ENCODE results near the gene ROBO1. TPM values are rescaled to one million over a fixed set of nuclear protein-coding genes. Genes with fewer than 3 reads are reported as not detected.

The ROBO1 gene
- total and polyA plus RNA-seq, 2 of the 8 experiments (the other 6 are each of a cell fraction or from before 2014, with no cell fraction given): 51.4 to 91.0 TPM

GRCh38 chr3:78634316-78634715 is 1133.5 kb downstream of the ROBO1 start:
- no peak for DNase-seq (ENCODE audit: low read depth in 1 of 2, low spot score in 2 of 2)
- H2AK5ac ChIP-seq (ENCODE audit: low read depth, low read length): no peak overlapping the region
- no peaks in the 10 kb centered on the region for H3K79me2 ChIP-seq (ENCODE audit: control insufficient read depth in 1 of 2, insufficient read depth in 2 of 2, low read length in 2 of 2)
- H3K18ac ChIP-seq (ENCODE audit: extremely low read depth, low read length): no peak overlapping the region
- H4K8ac ChIP-seq (ENCODE audit: extremely low read depth, insufficient read depth, low read length): no peak overlapping the region
- no peaks in the 10 kb centered on the region for H3K79me1 ChIP-seq (ENCODE audit: low read depth, low read length)
- H2AFZ ChIP-seq (ENCODE audit: low read length): no peak overlapping the region
- H3K27me3 ChIP-seq (replicated peaks in 1 of 4; ENCODE audit: control insufficient read depth in 3 of 4, extremely low read depth in 1 of 4, insufficient read depth in 3 of 4, low read length in 3 of 4): no peaks in the 10 kb centered on the region
- H4K5ac ChIP-seq (ENCODE audit: insufficient read length, low read depth, low read length): no peak overlapping the region
- no peak overlapping the region for H3K9ac ChIP-seq (replicated peaks in 1 of 4; ENCODE audit: extremely low read depth in 1 of 4, low read depth in 3 of 4, low read length in 3 of 4)
- H3K36me3 ChIP-seq (ENCODE audit: control insufficient read depth in 2 of 4, insufficient read depth in 4 of 4, low read length in 3 of 4): peaks cover 0 to 19% (median 7%) of the 10 kb centered on the region in 4 experiments; a peak in 4 of 8 replicates
- H3K27ac ChIP-seq (ENCODE audit: low read depth, low read length): no peak overlapping the region
- H2BK120ac ChIP-seq (replicated peaks; ENCODE audit: low read depth, low read length): no peak overlapping the region
- POLR2A ChIA-PET (ENCODE audit: partially characterized antibody): no interaction called here
- no peak overlapping the region for H2BK15ac ChIP-seq (ENCODE audit: low read length)
- no peaks in the 10 kb centered on the region for H4K20me1 ChIP-seq (replicated peaks in 1 of 2; ENCODE audit: control insufficient read depth in 1 of 2, insufficient read depth in 2 of 2, low read length in 2 of 2)
- H3K23ac ChIP-seq (ENCODE audit: insufficient read length): no peak overlapping the region
- no peak overlapping the region for H3K56ac ChIP-seq (replicated peaks; ENCODE audit: insufficient read length, low read depth, low read length)
- 83% methylated on average over 3 of the region's 3 CpGs; no CpG with 5 or more reads in 1 of the 2 experiments for WGBS, 2 experiments (ENCODE audit: extremely low coverage in 1 of 2, insufficient coverage in 1 of 2, insufficient read length in 1 of 2, insufficient replicate concordance in 2 of 2, low coverage in 1 of 2, low lambda C conversion rate in 2 of 2, missing lambda C conversion rate in 1 of 2)
- no peak overlapping the region for H3K14ac ChIP-seq (ENCODE audit: insufficient read length)
- H3K23me2 ChIP-seq (ENCODE audit: low read depth, low read length): no peaks in the 10 kb centered on the region
- no peak overlapping the region for H2BK5ac ChIP-seq (ENCODE audit: low read depth, low read length)
- H3K9me3 ChIP-seq (ENCODE audit: insufficient read depth in 2 of 2, low read depth in 1 of 2, low read length in 1 of 2): no peaks in the 10 kb centered on the region
- FAIRE-seq: no peak
- CTCF ChIA-PET (ENCODE audit: partially characterized antibody): no interaction called here
- H2BK12ac ChIP-seq (ENCODE audit: low read depth, low read length): no peak overlapping the region
- no peak overlapping the region for H3K4ac ChIP-seq (replicated peaks; ENCODE audit: insufficient read length, low read depth, low read length)
- no peak overlapping the region for H2BK20ac ChIP-seq (ENCODE audit: low read length)
- no peak overlapping the region for H4K91ac ChIP-seq (replicated peaks; ENCODE audit: insufficient read length, low read length)
- no peak overlapping the region for H3K4me3 ChIP-seq (ENCODE audit: extremely low read depth in 1 of 4, insufficient read depth in 2 of 4, low read depth in 3 of 4, low read length in 4 of 4)
- H3K4me2 ChIP-seq (ENCODE audit: insufficient read depth in 1 of 2, low read depth in 2 of 2, low read length in 2 of 2): no peak overlapping the region
- H3K4me1 ChIP-seq (replicated peaks in 1 of 4; ENCODE audit: control insufficient read depth in 3 of 4, insufficient read depth in 4 of 4, low read length in 3 of 4): no peaks in the 10 kb centered on the region
- TF ChIP-seq CBX8 (IDR thresholded peaks at IDR 0.05; ENCODE audit: borderline replicate concordance, low read depth, low read length): no peak
- TF ChIP-seq E2F6 (IDR thresholded peaks at IDR 0.05): no peak
- no peak for TF ChIP-seq RAD21 (IDR thresholded peaks at IDR 0.05 in 1 of 2, conservative IDR thresholded peaks at IDR 0.05 in 1 of 2; ENCODE audit: low read depth in 2 of 2, low read length in 2 of 2)
- no peak for TF ChIP-seq RBBP5 (IDR thresholded peaks at IDR 0.05; ENCODE audit: borderline replicate concordance, low read depth, low read length)
- no peak for TF ChIP-seq POU5F1 (IDR thresholded peaks at IDR 0.05; ENCODE audit: low read depth, low read length)
- no peak for TF ChIP-seq TBP (IDR thresholded peaks at IDR 0.05; ENCODE audit: low read depth, low read length)
- TF ChIP-seq EP300 (IDR thresholded peaks at IDR 0.05; ENCODE audit: borderline replicate concordance in 1 of 2, low read depth in 2 of 2, low read length in 2 of 2): no peak
- no peak for TF ChIP-seq GABPA (IDR thresholded peaks at IDR 0.05; ENCODE audit: borderline replicate concordance, insufficient read depth, low read length)
- TF ChIP-seq SUZ12 (IDR thresholded peaks at IDR 0.05; ENCODE audit: low read length): no peak
- TF ChIP-seq YY1 (IDR thresholded peaks at IDR 0.05; ENCODE audit: low read depth, low read length): no peak
- no peak for TF ChIP-seq SP2 (IDR thresholded peaks at IDR 0.05; ENCODE audit: low read length)
- TF ChIP-seq, protein P1, sequence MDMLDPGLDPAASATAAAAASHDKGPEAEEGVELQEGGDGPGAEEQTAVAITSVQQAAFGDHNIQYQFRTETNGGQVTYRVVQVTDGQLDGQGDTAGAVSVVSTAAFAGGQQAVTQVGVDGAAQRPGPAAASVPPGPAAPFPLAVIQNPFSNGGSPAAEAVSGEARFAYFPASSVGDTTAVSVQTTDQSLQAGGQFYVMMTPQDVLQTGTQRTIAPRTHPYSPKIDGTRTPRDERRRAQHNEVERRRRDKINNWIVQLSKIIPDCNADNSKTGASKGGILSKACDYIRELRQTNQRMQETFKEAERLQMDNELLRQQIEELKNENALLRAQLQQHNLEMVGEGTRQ (IDR thresholded peaks at IDR 0.05; ENCODE audit: low read length): no peak
